SK-N-MC (cell line): ENCODE results near the gene PIK3R4.

ENCODE experiments used
- EZH2 ChIP-seq: fragments of 200-600 bp; sonication (generic); IDR thresholded peaks from one replicate; pipeline ENCODE4 v1.6.1; 2017; ENCODE audit warnings: antibody characterized with exemption
- POLR2AphosphoS5 ChIP-seq: IDR thresholded peaks from 2 replicates; pipeline ENCODE4 v1.6.1; 2012; ENCODE audit warnings: mild to moderate bottlenecking, low read depth, low read length, borderline replicate concordance

- no peak for TF ChIP-seq EZH2
- no peak for TF ChIP-seq POLR2AphosphoS5
Measured at GRCh38 chr3:130757611-130758150, 11.1 kb upstream of the PIK3R4 start.
